GM18517 (cell line): ENCODE results near the gene RMI2.

ENCODE experiments used
- ATAC-seq: cut with Tn5 transposase; IDR thresholded peaks from one replicate; pipeline ENCODE4 v1.9.1; 2021; ENCODE audit warnings: mild to moderate bottlenecking, moderate library complexity; ENCODE audit not compliant: unreplicated experiment

The RMI2 gene

GRCh38 chr16:11309895-11310633 is 35.2 kb upstream of the RMI2 start:
- ATAC-seq: peak; percentile 49

DNA sequence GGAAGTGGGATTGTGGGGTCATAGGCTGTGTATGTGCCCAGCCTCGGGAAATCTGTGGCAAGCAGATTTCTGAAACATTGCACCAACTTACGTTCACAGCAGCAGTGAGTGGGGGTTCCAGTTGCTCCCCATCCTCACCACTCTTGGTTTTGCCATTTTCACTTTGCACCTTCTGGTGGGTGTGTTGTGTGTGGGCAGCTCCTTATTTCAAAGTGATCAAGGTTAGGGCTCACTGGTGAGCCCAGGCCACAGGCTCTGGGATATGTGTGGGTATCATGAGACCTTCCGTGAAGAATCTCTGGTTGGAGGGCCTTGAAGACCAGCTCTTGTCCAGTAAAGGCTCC is 34.7 kb upstream of the RMI2 start:
- ATAC-seq: no peak

DNA sequence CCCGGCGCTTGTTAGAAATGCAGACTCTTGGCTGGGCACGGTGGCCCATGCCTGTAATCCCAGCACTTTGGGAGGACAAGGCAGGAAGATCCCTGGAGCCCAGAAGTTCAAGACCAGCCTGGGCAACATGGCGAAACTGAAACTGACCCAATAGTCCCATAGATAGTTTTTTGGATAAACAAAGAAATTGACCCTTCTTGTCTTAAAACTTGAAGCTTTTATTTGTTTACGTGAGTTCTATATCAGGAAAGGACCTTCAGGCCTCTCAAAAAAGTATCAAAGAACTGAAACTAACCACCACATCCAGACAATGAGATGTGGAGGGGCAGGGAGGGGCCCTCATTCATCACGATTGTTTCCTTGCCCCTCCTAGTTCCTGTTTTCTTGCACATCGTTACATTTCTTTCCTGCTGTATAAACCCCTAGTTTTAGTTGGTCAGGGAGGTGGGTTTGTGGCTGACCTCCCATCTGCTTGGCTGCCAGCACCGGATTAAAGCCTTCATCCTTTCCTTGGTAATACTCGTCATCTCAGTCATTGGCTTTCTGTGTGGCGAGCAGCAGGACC is 34.2 kb upstream of the RMI2 start:
- ATAC-seq: peak; percentile 50

- ATAC-seq: no peak
These were observed 32.4 kb upstream of the RMI2 start for GRCh38 chr16:11312718-11313492.

GRCh38 chr16:11313493-11314308 is 31.6 kb upstream of the RMI2 start:
- ATAC-seq: no peak

DNA sequence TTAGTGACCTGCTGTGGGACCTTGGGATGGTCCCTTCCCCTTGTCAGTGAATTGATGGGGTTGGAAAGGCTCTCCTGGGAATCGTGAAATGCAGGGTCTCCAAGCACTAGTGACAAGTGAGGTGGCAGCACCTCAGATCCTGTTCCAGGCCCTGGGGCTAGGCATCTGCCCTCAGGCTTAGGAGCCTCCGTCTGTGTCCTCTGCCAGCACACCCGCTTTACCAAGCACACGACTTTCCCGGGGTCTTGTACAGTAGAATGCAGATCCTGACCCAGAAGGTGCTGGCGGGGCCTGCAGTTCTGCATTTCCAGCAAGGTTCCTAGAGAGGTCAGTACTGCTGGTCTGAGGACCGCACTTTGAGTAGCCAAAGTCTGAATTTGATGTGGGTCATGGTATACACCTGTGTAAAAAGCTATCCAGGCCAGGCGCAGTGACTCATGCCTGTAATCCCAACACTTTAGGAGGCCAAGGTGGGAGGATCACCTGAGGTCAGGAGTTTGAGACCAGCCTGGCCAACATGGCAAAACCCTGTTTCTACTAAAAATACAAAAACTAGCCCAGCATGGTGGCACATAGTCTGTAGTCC is 30.9 kb upstream of the RMI2 start:
- ATAC-seq: no peak

GRCh38 chr16:11315510-11315909 is 29.7 kb upstream of the RMI2 start:
- no peak for ATAC-seq

DNA sequence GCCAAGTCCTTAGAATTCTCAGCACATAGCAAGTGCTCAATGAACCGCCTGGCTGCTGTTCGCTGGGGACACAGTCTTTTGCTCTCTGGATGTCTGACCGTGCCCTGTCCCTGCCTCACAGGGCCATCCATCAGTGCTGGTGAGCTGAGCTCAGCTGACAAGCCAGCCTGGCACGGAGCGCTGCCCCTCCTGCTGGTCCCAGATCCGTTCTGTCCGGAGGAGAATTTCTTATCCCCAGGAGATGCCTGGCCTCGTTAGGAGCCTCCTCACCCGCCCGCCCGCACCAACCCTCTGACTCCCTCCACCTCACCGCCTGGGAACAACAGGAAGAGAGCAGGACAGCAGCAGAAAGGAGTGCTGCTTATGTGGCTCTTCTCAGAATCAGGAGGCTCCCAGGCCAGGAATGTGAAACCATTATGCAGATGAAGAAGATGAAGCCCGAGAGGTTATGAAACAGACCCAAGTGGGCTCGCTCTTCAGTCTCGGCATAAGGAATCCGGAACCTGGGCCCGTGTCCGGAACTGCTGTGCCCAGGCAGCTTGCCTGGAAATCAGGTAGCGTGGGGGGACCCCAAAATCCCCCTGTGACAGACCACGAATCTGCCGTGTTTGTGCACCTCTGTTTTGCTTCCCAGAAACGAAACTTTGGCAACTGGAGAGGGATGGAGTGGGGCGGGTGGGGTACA is 28.8 kb upstream of the RMI2 start:
- ATAC-seq: no peak

DNA sequence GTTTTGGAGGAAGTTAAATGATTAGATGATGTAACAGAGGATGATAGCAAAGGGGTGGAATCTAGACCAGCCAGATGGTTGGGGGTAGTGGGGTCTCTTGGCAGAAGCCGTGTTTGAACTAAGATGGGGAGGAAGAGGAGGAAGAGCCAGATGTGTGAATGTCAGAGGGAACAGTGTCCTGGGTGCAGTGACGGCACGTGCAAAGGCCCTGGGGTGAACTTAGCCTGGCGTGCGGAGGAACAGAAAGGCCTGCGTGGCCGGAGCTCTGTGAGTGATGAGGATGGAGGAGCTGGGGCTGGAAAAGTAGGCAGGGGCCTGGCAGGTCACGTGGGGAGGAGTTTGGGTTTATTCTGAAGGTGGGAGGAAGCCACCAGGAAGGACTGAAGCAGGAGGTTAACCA is 26.4 kb upstream of the RMI2 start:
- no peak for ATAC-seq

DNA sequence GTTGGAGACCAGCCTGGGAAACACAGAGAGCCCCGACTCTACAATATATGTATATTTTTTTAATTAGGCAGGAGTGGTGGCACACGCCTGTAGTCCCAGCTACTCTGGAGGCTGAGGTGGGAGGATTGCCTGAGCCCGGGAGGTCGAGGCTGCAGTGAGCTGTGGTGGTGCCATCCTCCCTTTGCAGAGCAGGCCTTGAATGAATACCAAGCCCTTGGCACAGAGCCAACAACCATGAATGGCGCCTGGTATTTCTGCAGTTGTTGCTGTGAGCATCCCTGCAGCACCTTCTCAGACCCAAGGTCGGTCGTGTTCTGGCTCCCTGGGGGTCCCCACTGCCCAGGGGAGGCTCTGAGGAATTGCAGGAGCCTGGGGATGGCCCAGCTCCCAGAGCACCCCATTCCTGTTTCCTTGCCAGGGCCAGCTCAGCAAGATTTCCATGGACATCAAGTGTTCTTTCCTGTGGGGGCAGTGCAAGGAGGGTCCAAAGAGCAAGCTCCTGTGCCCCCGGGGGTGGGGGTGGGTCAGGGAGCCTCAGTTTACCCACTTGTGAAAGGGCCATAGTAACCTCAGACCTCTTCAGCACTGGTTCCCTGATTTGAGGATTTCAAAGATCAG is 25.6 kb upstream of the RMI2 start:
- ATAC-seq: no peak

DNA sequence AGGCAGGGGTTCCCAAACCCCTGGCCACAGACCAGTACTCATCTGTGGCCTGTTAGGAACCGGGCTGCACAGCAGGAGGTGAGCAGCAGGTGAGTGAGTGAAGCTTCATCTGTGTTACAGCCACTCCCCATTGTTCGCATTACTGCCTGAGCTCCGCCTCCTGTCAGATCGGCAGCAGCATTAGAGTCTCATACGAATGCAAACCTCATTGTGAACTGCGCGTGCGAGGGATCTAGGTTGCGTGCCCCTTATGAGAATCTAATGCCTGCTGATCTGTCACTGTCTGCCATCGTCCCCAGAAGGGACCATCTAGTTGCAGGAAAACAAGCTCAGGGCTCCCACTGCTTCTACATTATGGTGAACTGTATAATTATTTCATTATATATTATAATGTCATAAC is 25.1 kb upstream of the RMI2 start:
- ATAC-seq: no peak

DNA sequence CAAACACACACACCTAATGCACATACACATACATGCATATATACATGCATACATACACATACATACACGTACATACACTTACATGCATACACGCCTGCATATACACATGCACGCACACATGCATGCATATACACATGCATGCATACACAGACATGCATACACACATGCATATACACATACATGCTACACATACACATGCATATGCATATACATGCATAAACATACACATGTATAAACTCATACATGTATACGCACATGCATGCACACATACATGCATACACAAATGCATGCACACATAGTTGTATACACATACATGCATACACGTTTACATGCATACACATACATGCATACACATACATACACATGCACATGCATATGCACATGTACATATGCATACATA is 23.6 kb upstream of the RMI2 start:
- no peak for ATAC-seq

DNA sequence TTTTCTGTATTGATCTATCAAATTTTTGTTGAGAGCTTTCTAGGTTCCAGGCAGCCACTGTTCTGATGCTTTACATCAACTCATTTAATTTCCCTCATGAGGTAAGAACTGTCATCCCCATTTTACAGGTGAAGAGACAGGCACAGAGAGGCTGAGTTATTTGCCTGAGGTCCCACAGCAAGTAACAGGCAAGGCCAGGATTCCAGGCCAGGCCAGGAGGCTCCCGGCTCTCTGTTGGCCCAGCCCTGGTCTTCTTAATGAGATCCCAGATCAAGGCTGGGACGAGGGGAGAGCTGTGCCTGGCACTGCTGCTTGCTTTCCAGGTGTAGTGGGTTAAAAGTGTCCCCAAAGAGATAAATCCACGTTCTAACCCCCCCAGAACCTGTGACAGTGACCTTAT is 22.4 kb upstream of the RMI2 start:
- no peak for ATAC-seq

DNA sequence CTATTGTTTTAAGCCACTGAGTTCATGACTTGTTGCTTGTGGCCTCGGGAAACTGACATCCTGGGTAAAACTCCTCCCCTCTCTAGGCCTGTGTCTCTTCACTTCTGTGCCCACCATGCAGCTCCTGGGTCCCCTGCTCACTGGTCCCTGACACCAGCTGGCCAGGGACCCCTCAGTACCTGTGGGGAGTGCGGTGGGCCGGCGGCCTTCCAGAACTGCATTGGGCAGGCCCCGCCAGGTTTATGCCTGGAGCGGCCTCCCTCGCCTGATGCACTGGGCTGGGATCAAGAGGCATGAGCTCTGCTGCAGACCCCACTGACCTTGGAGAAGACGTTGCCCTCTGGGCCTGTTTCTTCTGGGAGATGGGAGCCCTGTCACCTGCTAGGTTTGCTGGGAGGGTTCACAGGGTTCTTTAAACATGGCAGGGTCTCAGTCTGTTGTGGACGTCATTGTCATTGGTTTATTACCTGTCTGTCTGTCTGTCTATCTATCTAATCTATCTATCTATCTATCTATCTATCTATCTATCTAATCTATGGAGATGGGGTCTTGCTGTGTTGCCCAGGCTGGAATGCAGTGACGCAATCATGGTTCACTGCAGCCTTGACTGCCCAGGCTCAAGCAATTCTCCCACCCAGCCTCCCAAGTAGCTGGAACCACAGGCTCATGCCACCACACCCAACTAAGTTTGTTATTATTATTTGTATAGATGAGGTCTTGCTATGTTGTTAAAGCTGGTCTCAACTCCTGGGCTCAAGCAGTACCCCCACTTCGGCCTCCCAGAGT is 21.5 kb upstream of the RMI2 start:
- ATAC-seq: no peak

DNA sequence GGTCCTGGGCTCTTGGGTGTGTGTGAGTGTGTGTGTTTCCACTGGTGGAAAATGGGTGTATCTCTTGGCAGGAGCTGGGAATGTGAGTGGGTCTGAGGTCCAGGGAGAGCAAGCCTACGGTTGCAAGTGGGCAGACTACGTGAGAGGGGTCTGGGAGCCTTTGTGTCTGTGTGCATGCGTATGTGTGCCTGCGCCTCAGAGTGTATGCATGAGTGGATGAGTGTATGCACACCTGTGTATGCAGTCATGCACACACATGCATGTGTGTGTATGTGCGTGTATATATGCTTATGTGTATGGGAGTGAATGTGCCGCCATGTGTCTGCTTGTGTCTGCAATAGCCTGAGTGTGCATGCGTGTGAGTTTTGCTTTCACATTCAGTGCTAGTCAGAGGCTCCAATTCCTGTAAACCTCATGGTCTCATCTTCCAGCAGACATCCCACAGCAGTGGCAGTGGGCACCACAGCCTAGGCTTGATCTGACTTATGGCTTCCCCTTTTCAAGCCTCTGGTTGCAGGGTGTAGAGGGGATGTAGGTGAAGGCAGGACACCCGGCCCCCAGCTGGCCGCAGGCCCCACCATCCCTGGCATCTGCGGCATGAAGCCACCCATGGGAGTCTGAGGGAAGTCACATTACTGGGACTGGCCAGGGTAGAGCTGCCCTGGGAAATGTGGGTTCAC is 19.7 kb upstream of the RMI2 start:
- ATAC-seq: no peak

GRCh38 chr16:11326084-11326736 is 19.0 kb upstream of the RMI2 start:
- ATAC-seq: no peak

GRCh38 chr16:11326737-11327276 is 18.5 kb upstream of the RMI2 start:
- no peak for ATAC-seq
